GM12891 (cell line): Measurements from ENCODE around the gene MTRF1L.

Experiments used
- POLR2A ChIP-seq: IDR thresholded peaks from 2 replicates; pipeline ENCODE4 v1.6.1; 2011; ENCODE audit warnings: low read depth, low read length, control low read depth
- TAF1 ChIP-seq: IDR thresholded peaks from 2 replicates; pipeline ENCODE4 v1.6.1; 2011; ENCODE audit warnings: low read depth, low read length, control low read depth

DNA sequence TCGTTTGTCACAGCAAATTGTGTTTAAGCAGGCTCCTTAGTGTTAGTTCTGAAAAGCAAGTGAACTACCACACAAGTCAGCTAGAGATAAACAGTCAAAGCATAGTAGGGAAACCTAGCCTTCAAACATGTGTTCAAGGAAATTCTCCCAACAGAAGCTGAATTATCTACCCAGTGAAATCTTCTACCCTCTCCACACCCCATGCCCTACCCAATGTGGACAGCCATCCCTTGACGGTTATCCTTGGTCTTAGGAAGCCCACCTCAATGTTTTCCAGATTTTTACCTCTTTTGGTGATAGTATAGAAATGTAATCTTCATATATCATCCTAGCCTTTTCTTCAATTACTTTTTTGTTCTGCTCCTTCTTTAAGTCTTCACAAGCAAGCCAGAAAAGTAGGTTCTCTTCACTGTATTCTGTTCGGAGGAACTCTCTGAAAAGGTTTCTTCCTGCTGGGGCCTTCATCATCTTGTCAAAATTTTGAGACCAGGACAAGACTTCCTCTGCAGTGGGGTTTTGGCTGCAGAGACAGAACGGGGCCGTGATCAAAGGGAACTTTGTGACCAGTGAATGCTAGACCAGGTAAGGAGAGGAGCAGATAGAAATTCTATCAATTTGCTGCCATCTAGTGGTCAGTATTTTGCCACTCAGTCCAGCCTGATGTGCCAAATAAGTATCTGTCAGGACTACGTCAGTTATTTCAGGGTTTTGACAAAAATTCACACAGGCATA, 21.6 kb upstream of the MTRF1L start:
- TF ChIP-seq POLR2A (no peak), TAF1 (no peak)
